ENCODE measurements around the gene LYRM9. TPM values are rescaled to one million over a fixed set of nuclear protein-coding genes. Genes with fewer than 3 reads are reported as not detected.
"Not testable (repeated sequence)": the region's sequence is repeated elsewhere in the genome, so short reads cannot be mapped to it uniquely, and the experiment has no call there.

The LYRM9 gene
- total RNA-seq, 2 donors from 2014 or later: 2.7 to 2.9 TPM

DNA sequence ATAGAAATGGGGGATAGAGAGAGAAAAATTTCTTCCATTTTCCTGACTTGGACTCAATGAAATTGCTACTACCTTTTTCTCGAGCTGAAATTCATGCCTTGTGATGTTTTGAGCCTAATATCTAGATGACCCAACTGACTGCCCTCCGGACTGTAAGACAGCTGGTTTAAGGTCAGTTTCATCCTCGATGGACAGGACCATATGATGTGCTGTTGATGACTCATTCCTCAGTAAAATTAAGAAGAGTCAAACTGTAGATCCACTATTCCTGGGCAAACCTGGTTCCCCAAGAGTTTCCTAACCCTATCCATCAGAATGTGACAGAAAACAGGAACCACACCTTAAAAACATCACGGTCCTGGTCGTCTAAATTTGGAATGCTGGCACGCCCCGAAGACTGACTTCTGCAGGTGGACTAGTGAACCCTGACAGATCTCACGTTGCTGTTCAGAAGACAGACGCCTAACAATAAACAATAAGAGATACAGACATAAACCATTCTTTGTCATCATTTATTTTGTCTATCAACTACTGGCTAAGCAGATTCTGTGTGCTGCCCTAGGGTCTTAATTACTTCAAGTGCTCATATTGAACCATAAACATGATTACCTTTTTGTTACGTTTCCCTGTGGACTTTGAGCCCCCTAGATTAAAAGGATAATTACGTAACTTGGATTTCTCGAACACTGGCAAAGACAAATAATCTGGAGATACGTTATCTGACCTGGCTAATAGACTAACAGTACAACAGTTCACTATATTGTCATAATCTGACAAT, 47.7 kb downstream of the LYRM9 start:
- peak overlapping the region; percentile 2 for H3K27ac ChIP-seq

DNA sequence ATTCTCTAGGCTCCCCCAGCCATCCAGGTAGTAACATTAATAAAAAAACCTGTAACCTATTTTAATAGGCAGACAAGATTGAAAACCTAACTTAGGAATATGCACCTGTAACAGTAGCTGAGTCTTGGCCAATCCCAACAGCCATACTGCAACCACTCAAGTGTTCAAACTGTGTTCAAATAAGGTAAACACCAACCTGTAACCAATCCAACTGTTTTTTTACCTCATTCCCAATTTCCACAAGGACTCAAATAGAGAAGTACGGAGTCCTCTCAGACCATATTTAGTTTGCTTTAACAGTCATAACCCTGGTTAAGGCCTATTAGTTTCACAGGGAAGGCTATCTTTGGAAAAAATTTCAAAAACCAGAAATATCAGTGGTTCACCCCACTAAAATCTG, 52.5 kb downstream of the LYRM9 start:
- H3K9me3 ChIP-seq: no peaks in the 10 kb centered on the region
- intact Hi-C loops (cut with DNase I): no loop called here
- no peak overlapping the region for H3K27ac ChIP-seq
- TF ChIP-seq, protein P1, sequence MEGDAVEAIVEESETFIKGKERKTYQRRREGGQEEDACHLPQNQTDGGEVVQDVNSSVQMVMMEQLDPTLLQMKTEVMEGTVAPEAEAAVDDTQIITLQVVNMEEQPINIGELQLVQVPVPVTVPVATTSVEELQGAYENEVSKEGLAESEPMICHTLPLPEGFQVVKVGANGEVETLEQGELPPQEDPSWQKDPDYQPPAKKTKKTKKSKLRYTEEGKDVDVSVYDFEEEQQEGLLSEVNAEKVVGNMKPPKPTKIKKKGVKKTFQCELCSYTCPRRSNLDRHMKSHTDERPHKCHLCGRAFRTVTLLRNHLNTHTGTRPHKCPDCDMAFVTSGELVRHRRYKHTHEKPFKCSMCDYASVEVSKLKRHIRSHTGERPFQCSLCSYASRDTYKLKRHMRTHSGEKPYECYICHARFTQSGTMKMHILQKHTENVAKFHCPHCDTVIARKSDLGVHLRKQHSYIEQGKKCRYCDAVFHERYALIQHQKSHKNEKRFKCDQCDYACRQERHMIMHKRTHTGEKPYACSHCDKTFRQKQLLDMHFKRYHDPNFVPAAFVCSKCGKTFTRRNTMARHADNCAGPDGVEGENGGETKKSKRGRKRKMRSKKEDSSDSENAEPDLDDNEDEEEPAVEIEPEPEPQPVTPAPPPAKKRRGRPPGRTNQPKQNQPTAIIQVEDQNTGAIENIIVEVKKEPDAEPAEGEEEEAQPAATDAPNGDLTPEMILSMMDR (IDR thresholded peaks at IDR 0.05): no peak
- no peak overlapping the region for H3K9ac ChIP-seq (ENCODE audit: low read depth in 2 of 2, low read length in 2 of 2)
- H3K36me3 ChIP-seq: no peaks in the 10 kb centered on the region
- DNase-seq: no peak
- no peaks in the 10 kb centered on the region for H3K27me3 ChIP-seq
- no peak overlapping the region for H3K4me3 ChIP-seq
- H3K4me1 ChIP-seq: no peaks in the 10 kb centered on the region

More for the DNA sequence above, 47.7 kb downstream of the LYRM9 start:
- H3K9me3 ChIP-seq: no peaks in the 10 kb centered on the region
- no peaks in the 10 kb centered on the region for H3K4me1 ChIP-seq
- TF ChIP-seq, protein P1 (IDR thresholded peaks at IDR 0.05): no peak
- H3K9ac ChIP-seq (ENCODE audit: low read depth in 2 of 2, low read length in 2 of 2): no peak overlapping the region
- DNase-seq: peak; percentile 61
- H3K36me3 ChIP-seq: no peaks in the 10 kb centered on the region
- intact Hi-C loops (cut with DNase I): no loop called here
- no peak overlapping the region for H3K4me3 ChIP-seq
- no peaks in the 10 kb centered on the region for H3K27me3 ChIP-seq

DNA sequence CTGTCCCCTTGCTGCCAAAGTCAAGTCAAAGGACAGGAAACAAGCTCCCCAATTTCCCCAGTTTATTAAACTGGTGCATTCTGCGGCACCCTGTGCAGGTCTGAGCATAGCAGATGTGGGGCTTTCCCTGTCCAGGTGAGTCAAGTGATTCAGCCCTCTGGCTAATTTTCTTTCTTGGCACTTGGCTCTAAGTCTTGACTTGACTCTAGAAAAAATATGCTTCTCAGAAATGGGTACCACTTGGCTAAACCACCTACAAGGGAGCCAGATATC, 52.8 kb downstream of the LYRM9 start:
- H3K27me3 ChIP-seq; H3K9ac ChIP-seq (ENCODE audit: low read depth in 2 of 2, low read length in 2 of 2); H3K4me3 ChIP-seq; H3K4me1 ChIP-seq; H3K9me3 ChIP-seq; H3K36me3 ChIP-seq; DNase-seq; H3K27ac ChIP-seq; intact Hi-C loops (cut with DNase I): not testable (repeated sequence)

DNA sequence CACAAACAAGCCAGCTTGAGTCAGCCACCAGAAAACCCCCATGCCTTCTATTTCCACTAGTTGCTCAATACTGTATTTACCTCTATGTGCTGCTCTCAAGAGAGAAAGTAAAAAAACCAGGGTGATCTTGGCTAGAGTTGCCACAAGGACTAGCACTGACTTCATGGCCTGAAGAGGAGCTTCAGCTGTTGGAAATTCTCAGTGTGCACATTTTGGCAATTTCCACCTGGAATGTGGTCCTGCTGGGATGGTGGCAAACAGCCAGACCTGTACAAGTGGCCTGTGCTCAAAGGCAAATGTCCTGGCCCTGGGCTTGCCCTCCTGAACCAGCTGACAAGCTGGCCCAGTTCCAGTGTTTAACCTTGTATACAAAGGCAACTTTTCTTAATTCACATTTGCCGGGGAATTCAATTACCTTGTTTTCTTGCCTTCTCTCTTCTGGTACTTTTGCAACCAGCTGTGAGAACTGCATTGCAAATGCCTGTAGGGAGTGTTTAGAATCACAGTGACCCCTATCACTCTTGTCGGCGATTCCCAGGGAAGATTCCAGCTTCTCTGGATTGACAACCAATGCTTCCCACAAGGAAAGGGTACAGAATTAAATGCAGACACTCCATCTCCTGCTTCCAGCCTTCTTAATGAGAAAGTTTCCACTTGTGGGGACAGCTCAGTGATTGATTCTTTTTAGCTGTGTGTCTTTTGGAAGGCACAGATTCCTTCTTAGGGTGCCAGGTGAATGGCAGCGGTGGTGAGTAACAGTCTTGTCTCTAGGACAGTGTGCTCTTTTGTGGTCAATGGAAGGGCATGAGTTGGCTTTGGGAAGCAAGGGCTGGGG, 53.4 kb downstream of the LYRM9 start:
- H3K9me3 ChIP-seq; H3K4me3 ChIP-seq; H3K9ac ChIP-seq (ENCODE audit: low read depth in 2 of 2, low read length in 2 of 2); DNase-seq; H3K27ac ChIP-seq; H3K27me3 ChIP-seq; H3K4me1 ChIP-seq; H3K36me3 ChIP-seq; intact Hi-C loops (cut with DNase I): not testable (repeated sequence)

DNA sequence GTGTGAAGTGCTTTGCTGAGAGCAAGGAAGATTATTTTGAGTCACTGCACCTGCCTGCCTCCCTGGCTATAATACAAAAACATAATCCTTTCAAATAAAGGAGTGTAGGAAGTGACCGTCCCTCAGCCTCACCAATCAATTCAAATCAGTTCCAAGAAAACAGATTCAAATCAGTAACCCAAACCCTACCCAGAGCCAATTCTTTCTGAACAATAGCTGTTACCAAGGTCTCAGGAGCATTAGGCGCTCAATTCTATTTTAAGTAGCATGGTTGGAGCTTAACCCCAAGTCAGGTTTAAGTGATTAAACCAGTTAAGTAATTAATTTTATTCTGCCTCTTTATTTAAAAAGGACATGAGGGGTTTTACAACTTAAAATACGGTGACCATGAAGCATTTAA, 54.6 kb downstream of the LYRM9 start:
- H3K27me3 ChIP-seq; DNase-seq; H3K27ac ChIP-seq; H3K4me3 ChIP-seq; H3K4me1 ChIP-seq; H3K9ac ChIP-seq (ENCODE audit: low read depth in 2 of 2, low read length in 2 of 2); H3K36me3 ChIP-seq; H3K9me3 ChIP-seq; intact Hi-C loops (cut with DNase I): not testable (repeated sequence)

DNA sequence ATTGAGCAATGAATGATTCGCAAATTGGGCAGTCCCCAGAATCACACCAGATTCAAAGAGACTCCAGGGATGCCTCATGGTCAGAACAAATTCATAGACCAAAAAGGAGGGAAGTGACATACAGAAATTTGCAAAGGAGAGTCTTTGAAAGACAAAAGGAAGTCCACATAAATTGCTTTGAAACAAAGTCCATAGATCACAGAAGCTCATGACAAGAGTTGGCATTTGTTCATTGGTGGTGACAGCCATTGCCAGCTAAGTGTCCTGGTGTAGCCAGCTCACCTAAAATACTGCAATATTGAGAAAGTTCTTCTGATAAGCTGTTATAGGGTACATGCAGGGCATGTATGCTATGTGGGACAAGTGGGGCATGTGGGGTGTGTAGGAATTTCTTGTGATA, 55.4 kb downstream of the LYRM9 start:
- H3K9ac ChIP-seq (ENCODE audit: low read depth in 2 of 2, low read length in 2 of 2); intact Hi-C loops (cut with DNase I); H3K27ac ChIP-seq; H3K36me3 ChIP-seq; H3K9me3 ChIP-seq; DNase-seq; H3K4me1 ChIP-seq; H3K27me3 ChIP-seq; H3K4me3 ChIP-seq: not testable (repeated sequence)

DNA sequence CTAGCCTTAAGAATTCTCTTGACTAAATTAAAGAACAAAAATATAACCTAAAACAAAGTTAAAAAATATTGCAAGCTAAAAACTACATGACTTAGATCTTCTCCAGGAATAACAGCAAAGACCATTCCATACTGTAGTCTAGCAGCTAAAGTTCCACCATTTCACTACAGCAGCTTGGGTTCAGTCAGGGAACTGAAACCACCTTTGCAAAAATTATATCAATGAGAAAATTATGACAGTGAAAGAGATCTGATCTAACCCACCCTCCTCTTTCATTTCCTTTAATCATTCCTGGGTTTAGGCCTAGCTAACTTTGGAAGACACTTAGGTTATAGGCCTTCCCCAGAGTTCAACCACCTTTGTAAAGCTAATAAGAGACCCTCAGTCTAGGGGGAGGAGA, 56.5 kb downstream of the LYRM9 start:
- H3K36me3 ChIP-seq: no peaks in the 10 kb centered on the region
- no peak overlapping the region for H3K27ac ChIP-seq
- TF ChIP-seq, protein P1 (IDR thresholded peaks at IDR 0.05): no peak
- no peaks in the 10 kb centered on the region for H3K27me3 ChIP-seq
- H3K9ac ChIP-seq (ENCODE audit: low read depth in 2 of 2, low read length in 2 of 2): no peak overlapping the region
- intact Hi-C loops (cut with DNase I): no loop called here
- DNase-seq: no peak
- no peak overlapping the region for H3K4me3 ChIP-seq
- H3K9me3 ChIP-seq: no peaks in the 10 kb centered on the region
- no peaks in the 10 kb centered on the region for H3K4me1 ChIP-seq

All from colonic mucosa (tissue), 4 donors.